Activated CD8-positive, alpha-beta memory T cell treated with anti-CD3 and anti-CD28 coated beads for 48 hours (primary cell): ENCODE measurements around the gene COQ8B.
"Not testable (repeated sequence)": the region's sequence is repeated elsewhere in the genome, so short reads cannot be mapped to it uniquely, and the experiment has no call there.

Experiments
- DNase-seq, 3 experiments: peaks; one replicate each; pipeline ENCODE4 v3.0.0-alpha.2; 2020; ENCODE audit warnings: low read depth in 2 of 3, low spot score in 2 of 3

Gene COQ8B

GRCh38 chr19:40716482-40717324 lies at the start of gene COQ8B, which contains the start of gene ITPKC:
Gene COQ8B (minus strand): TSS chr19:40716886. CDS start chr19:40714632, 2,254 bp downstream.
Gene ITPKC (plus strand): TSS chr19:40717112. CDS start chr19:40717136, 24 bp downstream.
- DNase-seq = peak; percentile 98 to 100 (median 99)

DNA sequence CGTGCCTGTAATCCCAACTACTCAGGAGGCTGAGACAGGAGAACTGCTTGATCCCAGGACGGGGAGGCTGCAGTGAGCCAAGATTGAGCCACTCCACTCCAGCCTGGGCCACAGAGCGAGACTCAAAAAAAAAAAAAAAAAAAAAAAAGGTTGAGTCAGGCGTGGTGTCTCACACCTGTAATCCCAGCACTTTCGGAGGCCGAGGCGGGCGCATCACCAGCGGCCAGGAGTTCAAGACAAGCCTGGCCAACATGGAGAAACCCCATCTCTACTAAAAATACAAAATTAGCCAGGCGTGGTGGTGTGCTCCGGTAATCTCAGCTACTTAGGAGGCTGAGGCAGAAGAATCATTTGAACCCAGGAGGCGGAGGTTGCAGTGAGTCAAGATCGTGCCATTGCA lies 49.7 kb upstream of the COQ8B start:
- not testable (repeated sequence) for DNase-seq

- DNase-seq = no peak
Measured at GRCh38 chr19:40763963-40764362, 47.3 kb upstream of the COQ8B start.

DNA sequence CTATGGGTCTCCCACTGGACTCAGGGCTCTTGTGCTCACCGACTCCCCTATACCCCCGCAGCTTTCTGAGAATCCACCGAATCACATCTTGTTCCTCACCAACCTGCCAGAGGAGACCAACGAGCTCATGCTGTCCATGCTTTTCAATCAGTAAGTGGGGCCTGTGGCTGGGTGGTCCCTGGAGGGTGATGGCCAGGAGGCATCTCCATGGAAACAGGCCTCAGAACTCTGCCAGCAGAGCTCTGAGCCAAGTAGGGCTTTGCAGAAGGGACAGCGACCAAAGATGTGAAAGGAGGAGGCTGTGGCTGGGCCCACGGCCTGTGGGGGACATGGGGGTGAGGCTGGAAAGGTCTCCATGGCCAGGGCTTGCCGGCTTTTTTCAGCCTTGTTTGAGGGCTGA lies 46.8 kb upstream of the COQ8B start:
- DNase-seq = no peak

GRCh38 chr19:40762754-40763470 lies 46.2 kb upstream of the COQ8B start:
- DNase-seq = no peak

GRCh38 chr19:40759352-40759751 lies 42.7 kb upstream of the COQ8B start:
- no peak for DNase-seq

GRCh38 chr19:40758491-40758890 lies 41.8 kb upstream of the COQ8B start:
- DNase-seq = no peak

- no peak for DNase-seq
Measured at GRCh38 chr19:40756502-40757110, 39.9 kb upstream of the COQ8B start.

- no peak for DNase-seq
Measured at GRCh38 chr19:40755791-40756190, 39.1 kb upstream of the COQ8B start.

DNA sequence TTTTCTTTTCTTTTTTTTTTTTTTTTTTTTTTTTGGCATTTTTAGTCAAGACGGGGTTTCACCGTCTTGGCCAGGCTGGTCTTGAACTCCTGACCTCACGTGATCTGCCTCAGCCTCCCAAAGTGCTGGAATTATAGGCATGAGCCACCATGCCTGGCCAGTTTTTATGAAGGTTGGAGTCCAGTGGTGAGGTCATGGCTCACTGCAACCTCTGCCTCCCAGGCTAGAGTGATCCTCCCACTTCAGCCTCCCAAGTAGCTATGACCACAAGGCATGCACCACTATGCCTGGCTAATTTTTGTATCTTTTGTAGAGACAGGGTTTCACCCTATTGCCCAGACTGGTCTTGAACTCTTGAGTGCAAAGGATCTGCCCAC lies 38.5 kb upstream of the COQ8B start:
- DNase-seq = no peak

- no peak for DNase-seq
Measured at GRCh38 chr19:40754611-40755247, 38.0 kb upstream of the COQ8B start.

DNA sequence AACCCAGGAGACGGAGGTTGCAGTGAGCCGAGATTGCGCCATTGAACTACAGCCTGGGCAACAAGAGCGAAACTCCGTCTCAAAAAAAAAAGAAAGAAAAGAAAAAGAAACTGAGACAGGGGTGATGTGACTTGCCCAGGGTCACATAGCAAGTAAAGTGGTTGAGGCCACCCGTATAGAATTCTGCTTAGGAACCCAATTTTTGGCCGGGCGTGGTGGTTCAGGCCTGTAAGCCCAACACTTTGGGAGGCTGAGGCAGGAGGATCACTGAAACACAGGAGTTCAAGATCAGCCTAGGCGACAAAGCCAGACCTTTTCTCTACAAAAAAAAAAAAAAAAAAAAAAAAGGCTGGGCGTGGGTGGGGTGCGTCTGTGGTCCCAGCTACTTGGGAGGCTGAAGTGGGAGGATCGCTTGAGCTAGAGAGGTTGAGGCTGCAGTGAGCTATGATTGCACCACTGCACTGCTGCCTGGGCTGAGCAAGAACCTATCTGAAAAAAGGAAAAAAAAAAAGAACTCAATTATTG lies 35.6 kb upstream of the COQ8B start:
- no peak for DNase-seq

GRCh38 chr19:40750874-40751537 lies 34.3 kb upstream of the COQ8B start, which contains the start of gene SNRPA:
Gene SNRPA (plus strand): TSS chr19:40751203. CDS start chr19:40751409, 206 bp downstream.
- DNase-seq = peak; percentile 88 to 94 (median 88)

DNA sequence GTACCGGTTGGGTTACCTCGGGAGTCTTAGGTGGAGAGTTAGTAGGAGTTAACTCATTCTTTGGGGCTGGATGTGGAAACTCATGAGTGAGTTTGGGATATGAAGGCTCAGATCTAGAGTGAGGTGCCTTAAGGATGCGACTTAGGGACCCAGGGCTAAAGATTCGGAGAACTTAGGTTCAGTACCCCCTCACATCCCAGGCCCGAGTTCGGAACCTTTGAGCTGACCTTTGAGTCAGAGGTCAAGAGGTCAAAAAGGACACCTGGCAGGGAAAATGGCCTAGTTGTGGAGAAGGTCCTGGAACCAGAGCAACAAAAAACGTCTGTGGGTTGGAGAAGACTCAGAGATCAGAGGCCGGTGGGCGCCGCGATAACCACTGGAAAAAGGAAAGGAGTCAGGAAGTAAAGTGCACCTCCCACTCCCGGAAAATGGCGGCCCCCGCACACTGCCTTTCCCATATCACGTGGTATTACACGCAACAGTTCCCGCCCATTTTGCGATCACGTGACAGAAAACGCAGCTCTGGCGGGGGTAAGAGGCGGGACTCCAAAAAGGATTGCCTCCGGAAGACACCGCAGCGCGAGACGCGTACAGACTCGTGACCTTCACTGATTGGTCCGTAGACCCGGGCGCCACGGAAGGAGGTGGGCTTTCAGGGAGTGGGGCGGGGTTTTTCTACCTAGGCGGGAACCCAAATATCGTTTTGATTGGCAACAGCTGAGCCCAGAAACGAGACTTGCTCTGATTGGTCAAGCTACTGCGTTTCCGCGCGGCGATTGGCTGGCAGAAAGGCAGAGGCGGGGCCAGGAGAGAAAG lies 33.6 kb upstream of the COQ8B start, which contains the start of gene ACTMAP:
Gene ACTMAP (minus strand): TSS at position 420 of the 816 bp plus-strand sequence. CDS start 674 bp downstream, outside the sequence.
- DNase-seq = peak; percentile 97

DNA sequence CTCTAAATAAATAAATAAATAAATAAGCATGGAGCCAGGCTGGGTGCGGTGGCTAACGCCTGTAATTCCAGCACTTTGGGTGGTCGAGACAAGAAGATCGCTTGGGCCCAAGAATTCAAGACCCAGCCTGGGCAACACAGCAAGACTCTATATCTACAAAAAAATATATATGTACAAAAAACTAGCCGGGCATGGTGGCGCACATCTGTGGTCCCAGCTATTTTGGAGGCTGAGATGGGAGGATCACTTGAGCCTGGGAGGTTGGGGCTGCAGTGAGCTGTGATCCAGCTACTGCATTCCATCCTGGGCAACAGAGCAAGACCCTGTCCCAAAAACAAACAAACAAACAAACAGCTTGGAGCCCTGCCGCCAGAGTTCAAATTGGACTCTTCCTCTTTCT lies 30.9 kb upstream of the COQ8B start:
- no peak for DNase-seq

GRCh38 chr19:40745402-40745780 lies 28.7 kb upstream of the COQ8B start:
- DNase-seq = no peak

DNA sequence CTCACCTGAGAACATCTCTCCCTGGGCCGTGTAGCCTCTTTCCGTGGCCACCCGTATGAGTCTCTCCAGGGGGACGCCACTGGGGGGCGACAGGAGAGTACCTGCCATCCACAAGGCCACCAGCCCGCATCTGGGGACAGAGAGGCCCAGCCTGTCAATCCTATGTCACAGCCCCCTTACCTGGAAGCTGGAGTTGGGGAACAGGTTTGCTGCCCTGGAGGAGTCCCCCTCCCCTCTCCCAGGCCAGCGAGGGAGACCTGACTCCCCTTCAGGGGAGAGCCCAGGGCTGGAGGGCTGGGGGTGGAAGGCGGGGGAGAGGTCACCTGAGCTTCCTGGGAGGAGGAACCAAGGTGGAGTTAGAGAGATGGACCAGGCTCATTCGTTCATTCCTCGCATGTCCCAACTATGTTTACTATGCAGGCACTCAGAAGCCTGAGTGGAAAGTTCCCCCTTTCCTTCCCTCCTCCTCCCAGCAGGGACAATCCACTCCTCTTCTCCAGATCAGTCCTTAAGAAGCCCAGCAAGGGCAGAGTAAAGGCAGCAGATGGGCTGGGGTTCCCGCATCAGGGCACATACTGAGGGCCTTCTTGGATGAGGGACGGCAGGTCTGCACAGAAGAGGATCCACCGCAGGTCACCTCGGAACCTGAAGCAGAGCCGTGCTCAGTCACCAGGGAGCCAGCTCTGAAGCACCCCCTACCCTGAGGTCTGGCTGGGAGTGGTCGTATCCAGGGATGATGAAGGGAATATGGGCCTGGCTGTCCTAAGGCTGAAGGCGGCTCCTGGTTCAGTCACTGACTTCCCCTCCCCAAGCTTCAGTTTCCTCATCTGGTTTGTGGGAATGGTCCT lies 28.1 kb upstream of the COQ8B start:
- DNase-seq = no peak

GRCh38 chr19:40743926-40744325 lies 27.2 kb upstream of the COQ8B start:
- no peak for DNase-seq

DNA sequence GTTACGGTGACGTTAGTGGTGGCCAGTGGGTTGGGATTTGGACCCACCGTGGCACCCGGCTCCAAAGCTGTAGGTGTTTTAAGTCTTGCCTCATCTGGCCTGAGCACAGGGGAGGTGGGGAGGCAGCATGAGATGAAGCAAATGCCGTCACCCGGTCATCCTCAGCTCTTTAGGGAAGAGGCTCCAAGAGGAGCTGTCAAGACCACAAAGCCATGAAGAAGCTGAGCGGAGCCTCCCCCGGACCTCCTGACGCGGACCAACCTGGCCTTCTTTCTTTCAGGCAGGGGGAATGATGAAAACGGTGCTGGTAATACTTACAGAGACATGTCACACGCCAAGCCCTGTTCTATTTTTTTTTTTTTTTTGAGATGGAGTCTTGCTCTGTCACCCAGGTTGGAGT lies 26.2 kb upstream of the COQ8B start:
- DNase-seq = no peak
